ENCODE results near the gene PLA1A. TPM values are rescaled to one million over a fixed set of nuclear protein-coding genes. Genes with fewer than 3 reads are reported as not detected.
"Not testable (repeated sequence)": the region's sequence is repeated elsewhere in the genome, so short reads cannot be mapped to it uniquely, and the experiment has no call there.

PLA1A gene
- total RNA-seq: 1.2 and 5.1 TPM in 2 replicates

- DNase-seq (ENCODE audit: low read depth): peak; percentile 88
Measured at GRCh38 chr3:119597548-119598288, at the start of gene PLA1A. TSS of gene PLA1A (plus strand) at chr3:119597885. CDS start at chr3:119597914, 29 bp downstream.

GRCh38 chr3:119548341-119548740, 49.3 kb upstream of the PLA1A start:
- no peak for DNase-seq (ENCODE audit: low read depth)

DNA sequence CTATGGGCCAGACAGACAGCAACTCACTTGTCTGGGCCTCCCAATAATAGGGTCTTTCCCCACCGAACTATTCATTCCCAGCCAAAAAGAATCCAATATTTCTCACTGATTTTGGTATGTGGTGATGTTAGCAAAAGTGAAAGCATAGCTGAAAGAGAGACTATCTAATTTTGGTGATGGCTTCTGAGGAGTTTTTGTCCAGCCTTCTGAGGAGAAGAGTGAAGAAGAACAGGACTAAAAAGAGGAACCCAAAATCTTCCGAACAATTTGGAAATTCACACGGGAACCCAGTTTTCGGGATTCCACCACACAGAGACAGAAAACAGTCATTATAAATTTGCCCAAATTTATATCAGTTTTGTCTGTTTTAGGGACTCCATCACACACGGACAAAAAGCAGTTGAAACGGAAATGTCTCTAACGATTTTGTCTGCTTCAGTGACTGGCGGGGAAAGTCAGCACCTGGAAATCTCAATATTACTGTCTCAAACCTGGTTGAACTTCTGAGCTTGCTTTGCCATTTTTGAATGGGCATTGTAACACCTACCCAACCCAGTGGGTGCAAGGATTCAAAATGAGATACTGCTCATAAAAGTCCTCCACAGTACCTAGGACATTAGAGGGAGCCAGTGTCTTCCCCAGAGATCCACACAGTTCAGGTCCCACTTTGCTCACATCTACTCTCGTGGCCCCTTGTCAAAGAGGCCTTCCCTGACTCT, 47.3 kb upstream of the PLA1A start:
- no peak for DNase-seq (ENCODE audit: low read depth)

- no peak for DNase-seq (ENCODE audit: low read depth)
Measured at GRCh38 chr3:119551598-119551997, 46.1 kb upstream of the PLA1A start.

DNA sequence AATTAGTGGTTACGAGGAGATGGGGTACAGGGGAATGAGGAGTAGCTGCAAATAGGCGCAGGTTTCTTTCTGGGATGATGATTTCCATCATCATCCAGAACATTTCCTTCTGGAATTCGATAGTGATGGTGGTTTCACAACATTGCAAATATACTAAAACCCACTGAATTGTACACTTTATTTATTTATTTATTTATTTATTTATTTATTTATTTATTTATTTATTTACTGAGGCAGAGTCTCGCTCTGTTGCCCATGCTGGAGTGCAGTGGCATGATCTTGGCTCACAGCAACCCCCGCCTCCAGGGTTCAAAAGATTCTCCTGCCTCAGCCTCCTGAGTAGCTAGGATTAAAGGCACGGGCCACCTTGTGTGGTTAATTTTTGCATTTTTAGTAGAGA, 44.8 kb upstream of the PLA1A start:
- DNase-seq (ENCODE audit: low read depth): not testable (repeated sequence)

DNA sequence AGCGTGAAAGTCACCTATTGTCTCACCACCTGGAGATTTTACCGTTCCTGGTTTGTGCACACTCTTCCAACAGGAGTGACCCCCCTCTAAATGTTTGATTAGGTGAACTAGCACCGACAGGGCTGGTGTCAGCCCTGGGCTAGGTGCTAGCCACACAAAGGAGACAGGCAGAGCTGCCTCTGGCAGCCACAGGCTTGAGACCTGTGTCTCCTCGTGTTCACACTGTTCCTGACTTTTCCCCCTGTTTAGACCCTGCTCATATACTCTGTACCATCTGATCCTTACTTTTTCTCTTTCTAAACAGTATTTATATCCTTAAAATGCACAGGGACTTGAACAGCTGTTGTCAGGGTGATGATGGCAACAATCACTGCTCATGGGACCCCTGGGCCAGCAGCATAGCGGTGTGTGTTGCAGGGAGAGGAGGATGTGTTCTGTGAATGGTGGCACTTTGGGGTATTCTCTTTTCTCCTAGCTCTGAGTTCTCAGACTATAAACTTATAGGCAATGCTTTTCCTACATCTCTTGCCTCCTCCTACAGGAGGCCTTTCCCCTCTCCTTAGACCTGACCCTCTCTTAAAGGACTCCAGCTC, 43.8 kb upstream of the PLA1A start:
- DNase-seq (ENCODE audit: low read depth): no peak

DNA sequence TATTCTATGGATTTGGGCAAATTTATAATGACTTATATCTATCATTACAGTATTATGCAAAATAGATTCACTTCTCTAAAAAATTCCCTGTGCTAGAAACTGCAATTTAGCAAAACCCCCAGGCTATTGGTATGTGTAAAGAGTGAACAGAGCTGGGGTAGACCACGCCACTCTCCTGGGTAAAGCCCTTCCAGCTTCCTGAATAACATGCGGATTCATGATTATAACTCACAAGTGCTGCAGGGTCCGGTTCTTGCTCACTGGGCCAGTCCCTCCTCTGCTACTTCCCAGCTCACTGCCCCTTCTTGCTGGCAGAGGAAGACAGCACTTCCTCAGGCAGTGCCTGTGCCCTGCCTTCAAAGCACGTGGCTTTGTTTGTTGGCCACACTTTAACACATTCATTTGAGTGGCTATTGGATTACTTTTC, 42.4 kb upstream of the PLA1A start:
- peak; percentile 12 for DNase-seq (ENCODE audit: low read depth)

- no peak for DNase-seq (ENCODE audit: low read depth)
Measured at GRCh38 chr3:119555929-119556328, 41.8 kb upstream of the PLA1A start.

GRCh38 chr3:119557192-119557876, 40.4 kb upstream of the PLA1A start:
- no peak for DNase-seq (ENCODE audit: low read depth)

- no peak for DNase-seq (ENCODE audit: low read depth)
Measured at GRCh38 chr3:119557877-119558269, 39.8 kb upstream of the PLA1A start.

GRCh38 chr3:119558626-119559317, 38.9 kb upstream of the PLA1A start:
- DNase-seq (ENCODE audit: low read depth): no peak

GRCh38 chr3:119559441-119559963, 38.2 kb upstream of the PLA1A start, which contains the start of gene CD80:
TSS of gene CD80 (minus strand) at chr3:119559614. CDS start at chr3:119557728, 1,886 bp downstream.
- peak; percentile 58 for DNase-seq (ENCODE audit: low read depth)

DNA sequence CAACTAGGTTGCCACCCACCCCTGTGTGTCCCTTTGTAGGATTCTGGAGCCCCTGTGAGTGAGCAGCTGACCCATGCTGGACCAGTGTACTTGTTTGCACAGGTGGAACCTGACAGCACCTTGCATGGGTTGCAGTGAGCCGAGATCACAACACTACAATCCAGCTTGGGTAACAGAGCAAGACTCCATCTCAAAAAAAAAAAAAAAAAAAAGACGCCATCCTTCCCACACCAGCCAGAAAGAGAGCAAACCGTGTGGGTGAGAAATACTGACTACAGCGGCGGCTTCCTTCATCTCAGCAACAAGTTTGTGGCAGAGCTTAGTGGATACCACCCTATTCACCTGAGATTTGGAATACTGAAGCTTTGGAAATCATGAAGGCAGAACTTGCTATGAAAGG, 37.5 kb upstream of the PLA1A start:
- DNase-seq (ENCODE audit: low read depth): no peak

DNA sequence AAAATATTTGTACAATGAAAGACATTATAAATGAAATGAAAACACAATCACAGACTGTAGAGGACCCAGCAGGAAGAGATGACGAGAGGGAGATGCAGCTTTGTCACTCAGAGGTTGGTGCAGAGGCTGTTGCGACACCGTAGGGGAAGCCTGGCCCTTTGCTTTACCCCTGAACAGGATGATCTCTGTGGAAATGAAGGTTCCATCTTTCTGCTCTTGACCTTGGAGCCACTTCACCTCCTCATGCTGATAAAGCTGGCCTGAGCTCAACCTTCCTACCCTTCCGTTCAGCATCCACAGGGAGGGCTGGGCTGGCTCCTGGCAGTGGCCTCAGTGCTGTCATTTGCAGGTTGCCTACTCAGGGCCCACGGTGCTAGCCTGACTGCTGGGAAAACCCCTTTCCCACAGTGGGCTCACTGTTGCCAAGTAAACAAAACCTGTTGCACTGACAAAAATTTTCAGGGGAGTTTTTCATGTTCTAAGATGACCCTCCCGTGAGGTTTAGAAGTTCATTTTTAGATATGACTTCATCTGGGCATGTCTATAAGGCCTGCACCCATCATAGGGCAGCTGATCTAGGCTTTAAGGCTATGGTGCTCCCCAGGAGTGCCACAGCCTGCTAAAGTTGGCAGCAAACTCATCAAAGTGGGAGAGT, 35.3 kb upstream of the PLA1A start:
- peak; percentile 6 for DNase-seq (ENCODE audit: low read depth)

GRCh38 chr3:119563334-119563733, 34.4 kb upstream of the PLA1A start:
- not testable (repeated sequence) for DNase-seq (ENCODE audit: low read depth)

DNA sequence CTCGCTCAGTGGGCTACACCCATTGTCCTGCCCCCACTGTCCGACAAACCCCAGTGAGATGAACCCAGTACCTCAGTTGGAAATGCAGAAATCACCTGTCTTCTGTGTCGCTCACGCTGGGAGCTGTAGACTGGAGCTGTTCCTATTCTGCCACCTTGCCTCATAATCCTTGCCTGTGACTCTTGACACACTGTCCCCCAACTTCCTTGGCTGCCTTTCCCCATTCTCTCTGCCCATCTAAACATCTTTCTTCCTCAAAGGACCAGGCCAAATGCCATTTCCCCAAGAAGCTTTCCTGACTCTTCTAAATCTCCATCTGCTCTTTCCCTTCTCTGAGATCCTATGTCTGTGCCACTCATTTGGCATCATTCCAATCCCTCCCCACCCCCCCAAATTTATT, 28.5 kb upstream of the PLA1A start:
- DNase-seq (ENCODE audit: low read depth): no peak

DNA sequence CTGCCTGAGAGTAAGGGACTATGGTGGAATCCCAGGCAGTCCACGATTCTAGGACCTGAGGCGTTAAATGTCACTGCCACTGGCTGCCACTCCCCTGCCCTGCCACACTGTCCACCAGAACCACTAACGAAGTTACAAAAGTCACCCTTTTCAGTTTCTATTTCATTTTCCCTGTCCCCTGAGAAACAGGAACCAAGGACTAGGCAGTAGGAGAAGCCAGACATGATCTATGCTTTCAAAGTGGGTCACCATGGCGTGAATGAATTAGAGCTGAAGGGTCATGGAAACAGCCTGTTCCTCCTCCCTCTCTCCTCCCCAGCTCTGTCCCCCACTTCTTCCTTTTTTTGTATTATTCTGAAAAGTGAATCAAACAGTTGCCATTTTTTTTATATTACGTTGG, 27.5 kb upstream of the PLA1A start:
- DNase-seq (ENCODE audit: low read depth): no peak

- DNase-seq (ENCODE audit: low read depth): no peak
Measured at GRCh38 chr3:119571230-119571629, 26.5 kb upstream of the PLA1A start.

GRCh38 chr3:119571688-119572087, 26.0 kb upstream of the PLA1A start:
- no peak for DNase-seq (ENCODE audit: low read depth)

- DNase-seq (ENCODE audit: low read depth): no peak
Measured at GRCh38 chr3:119575507-119575906, 22.2 kb upstream of the PLA1A start.

Measured in renal cortical epithelial cell (primary cell).